ENCODE measurements around the gene FRMD4A. TPM values are rescaled to one million over a fixed set of nuclear protein-coding genes. Genes with fewer than 3 reads are reported as not detected.
A peak's percentile ranks its signal among the peaks of the same experiment; 100 is the strongest.

The FRMD4A gene
- polyA plus RNA-seq, 4 donors, result 59.5 to 85.2 (median 76.5) TPM

DNA sequence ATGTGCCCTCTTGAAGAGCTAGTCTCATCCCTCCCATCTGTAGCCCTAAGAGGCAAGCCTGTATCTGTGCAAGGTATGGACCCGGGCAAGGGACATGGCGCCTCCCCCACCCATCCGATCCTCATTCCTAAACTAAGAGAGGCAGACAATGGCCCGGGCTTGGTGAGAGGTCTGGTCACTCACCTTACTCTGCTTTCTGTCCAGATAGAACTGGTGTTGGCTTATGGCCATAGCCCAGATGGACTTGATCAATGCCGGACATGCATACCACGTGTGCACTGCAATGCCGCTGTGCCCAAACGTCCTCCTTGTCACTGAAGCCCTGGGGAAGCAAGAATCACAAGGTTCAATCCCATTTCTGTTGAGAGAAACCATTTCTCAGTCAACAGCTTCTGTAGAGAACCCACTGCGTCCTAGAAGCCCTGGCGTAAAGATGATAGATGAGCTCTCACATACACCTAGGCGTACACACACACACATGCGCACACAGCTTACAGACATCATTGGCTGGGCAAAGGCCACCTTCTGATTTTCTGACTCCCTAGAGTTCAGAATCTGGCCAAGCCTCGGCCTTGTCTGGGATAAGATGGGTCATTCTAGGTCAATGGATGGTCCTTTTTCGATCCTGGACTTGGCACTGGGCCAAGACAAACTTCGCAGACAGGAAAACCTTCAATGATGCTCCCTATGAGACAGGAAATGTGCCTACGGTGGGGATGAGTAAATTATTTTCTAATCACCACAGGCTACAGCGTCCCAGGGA lies 629.4 kb downstream of the FRMD4A start:
- no peak for DNase-seq (ENCODE audit: low read depth in 4 of 4, low spot score in 3 of 4)

GRCh38 chr10:13700473-13701144 lies 630.1 kb downstream of the FRMD4A start:
- no peak for DNase-seq (ENCODE audit: low read depth in 4 of 4, low spot score in 3 of 4)

DNA sequence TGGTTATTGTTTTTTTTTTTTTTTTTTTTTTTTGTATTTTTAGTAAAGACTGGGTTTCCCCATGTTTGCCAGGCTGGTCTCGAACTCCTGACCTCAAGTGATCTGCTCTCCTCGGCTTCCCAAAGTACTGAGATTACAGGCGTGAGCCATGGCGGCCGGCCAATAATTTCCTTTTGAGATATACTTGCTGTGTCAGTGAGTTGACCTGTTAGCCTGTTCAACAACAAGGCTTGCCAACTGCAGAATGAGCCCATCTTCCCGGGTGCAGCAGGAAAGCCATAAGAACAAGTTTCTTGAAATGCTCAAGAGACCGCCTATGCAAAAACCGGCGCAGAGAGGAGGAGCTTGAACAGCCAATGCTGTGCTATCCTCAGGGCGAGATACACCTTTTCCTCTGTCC lies 631.5 kb downstream of the FRMD4A start:
- no peak for DNase-seq (ENCODE audit: low read depth in 4 of 4, low spot score in 3 of 4)

GRCh38 chr10:13698217-13698616 lies 632.5 kb downstream of the FRMD4A start:
- no peak for DNase-seq (ENCODE audit: low read depth in 4 of 4, low spot score in 3 of 4)

- no peak for DNase-seq (ENCODE audit: low read depth in 4 of 4, low spot score in 3 of 4)
Measured at GRCh38 chr10:13696071-13696470, 634.7 kb downstream of the FRMD4A start.

DNA sequence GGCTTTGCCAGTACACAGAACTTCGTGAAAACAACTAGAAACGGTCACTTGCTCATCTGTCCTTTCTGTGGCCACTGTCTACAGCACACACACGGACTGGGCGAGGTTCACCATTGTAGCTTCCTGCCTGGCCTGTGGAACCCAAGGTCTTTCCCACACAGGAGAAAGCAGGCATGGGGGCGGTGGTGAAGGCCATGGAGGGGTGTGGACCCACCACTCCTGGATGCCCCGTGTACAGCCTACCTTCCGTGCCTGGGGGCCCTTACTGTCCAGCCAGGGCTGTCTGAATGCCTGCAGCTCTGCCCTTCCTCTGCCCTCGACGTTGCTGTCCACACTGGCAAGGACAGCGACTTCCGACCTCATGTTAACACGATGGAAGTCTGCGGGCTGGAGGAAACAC lies 635.1 kb downstream of the FRMD4A start:
- no peak for DNase-seq (ENCODE audit: low read depth in 4 of 4, low spot score in 3 of 4)

- no peak for DNase-seq (ENCODE audit: low read depth in 4 of 4, low spot score in 3 of 4)
Measured at GRCh38 chr10:13693783-13694700, 636.7 kb downstream of the FRMD4A start.

- no peak for DNase-seq (ENCODE audit: low read depth in 4 of 4, low spot score in 3 of 4)
Measured at GRCh38 chr10:13690281-13690825, 640.4 kb downstream of the FRMD4A start.

- DNase-seq (ENCODE audit: low read depth in 4 of 4, low spot score in 3 of 4), result no peak
Measured at GRCh38 chr10:13686331-13686752, 644.4 kb downstream of the FRMD4A start.

DNA sequence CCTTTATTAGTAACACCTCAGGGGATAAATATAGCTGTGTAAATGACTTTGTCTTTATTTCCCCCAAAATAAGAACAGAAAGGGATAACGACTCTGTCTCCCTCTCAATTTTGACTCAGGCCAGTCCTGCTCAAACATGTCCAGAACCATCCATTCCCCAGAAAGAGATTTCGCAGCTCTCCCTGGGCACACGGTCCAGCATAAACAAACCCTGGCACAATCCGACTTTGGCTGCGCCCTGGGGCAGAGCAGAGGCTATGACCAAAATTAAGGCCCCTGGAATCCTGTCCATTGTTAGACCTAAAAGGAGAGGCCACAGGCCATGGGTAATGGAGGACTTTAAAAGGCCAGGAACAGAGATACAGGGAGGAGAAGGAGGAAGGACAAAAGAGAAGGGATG lies 644.8 kb downstream of the FRMD4A start:
- DNase-seq (ENCODE audit: low read depth in 4 of 4, low spot score in 3 of 4), result no peak

- DNase-seq (ENCODE audit: low read depth in 4 of 4, low spot score in 3 of 4), result no peak
Measured at GRCh38 chr10:13684806-13685482, 645.8 kb downstream of the FRMD4A start.

- peak in 1 of 4 donors; percentile 68 for DNase-seq (ENCODE audit: low read depth in 4 of 4, low spot score in 3 of 4)
Measured at GRCh38 chr10:13684252-13684791, 646.4 kb downstream of the FRMD4A start.

GRCh38 chr10:13683017-13683416 lies 647.7 kb downstream of the FRMD4A start:
- DNase-seq (ENCODE audit: low read depth in 4 of 4, low spot score in 3 of 4), result no peak

DNA sequence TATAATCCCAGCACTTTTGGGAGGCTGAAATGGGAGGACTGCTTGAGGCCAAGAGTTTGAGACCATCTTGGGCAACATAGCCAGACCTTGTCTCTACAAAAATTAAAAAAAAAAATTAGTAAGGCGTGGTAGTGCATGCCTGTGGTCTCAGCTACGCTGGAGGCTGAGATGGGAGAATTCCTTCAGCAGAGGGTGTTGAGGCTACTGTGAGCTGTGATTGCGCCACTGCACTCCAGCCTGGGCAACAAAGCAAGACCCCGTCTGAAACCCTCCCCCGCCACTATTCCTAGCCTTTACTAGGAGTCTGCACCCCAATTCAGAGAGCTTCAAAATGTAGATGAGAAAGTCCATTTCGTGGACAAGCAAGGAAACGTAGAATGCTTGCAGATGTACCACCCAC lies 648.8 kb downstream of the FRMD4A start:
- no peak for DNase-seq (ENCODE audit: low read depth in 4 of 4, low spot score in 3 of 4)

DNA sequence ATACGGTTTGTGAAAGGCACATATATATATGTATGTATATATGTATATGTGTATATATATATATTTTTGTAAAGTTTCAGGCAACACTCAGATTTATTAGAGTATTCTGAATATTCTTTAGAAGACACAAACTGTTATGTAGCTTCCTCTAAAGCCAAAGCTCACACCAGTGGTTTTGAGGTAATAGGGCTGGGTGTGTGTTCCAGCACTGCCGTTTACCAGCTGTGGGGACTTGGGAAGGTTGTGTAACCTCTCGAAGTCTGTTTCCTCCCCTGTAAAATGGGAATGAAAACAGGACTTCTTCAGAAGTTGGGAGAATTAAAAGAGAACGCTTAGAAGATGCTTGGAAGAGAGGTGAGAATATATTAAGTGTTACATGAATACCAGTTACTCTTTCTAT lies 649.2 kb downstream of the FRMD4A start:
- no peak for DNase-seq (ENCODE audit: low read depth in 4 of 4, low spot score in 3 of 4)

DNA sequence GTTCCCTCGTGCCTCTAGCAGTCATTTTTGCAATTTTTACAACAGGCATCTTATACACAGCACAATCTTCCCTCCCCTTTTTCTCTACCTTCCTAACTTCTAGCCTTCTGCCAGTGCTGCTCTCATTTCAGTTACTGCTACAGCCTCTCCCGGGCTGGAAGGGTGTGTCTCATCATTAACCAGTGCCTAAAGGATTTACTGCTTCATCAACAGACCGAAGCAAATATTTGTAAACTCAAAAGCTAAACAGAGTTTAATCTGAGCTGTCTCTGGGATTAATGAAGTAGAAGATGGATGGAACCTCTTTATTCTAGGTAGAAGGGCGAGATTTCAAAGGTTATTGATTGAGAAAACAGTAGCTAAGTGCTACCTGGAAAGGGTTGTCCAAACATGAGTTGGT lies 649.6 kb downstream of the FRMD4A start:
- DNase-seq (ENCODE audit: low read depth in 4 of 4, low spot score in 3 of 4), result no peak

DNA sequence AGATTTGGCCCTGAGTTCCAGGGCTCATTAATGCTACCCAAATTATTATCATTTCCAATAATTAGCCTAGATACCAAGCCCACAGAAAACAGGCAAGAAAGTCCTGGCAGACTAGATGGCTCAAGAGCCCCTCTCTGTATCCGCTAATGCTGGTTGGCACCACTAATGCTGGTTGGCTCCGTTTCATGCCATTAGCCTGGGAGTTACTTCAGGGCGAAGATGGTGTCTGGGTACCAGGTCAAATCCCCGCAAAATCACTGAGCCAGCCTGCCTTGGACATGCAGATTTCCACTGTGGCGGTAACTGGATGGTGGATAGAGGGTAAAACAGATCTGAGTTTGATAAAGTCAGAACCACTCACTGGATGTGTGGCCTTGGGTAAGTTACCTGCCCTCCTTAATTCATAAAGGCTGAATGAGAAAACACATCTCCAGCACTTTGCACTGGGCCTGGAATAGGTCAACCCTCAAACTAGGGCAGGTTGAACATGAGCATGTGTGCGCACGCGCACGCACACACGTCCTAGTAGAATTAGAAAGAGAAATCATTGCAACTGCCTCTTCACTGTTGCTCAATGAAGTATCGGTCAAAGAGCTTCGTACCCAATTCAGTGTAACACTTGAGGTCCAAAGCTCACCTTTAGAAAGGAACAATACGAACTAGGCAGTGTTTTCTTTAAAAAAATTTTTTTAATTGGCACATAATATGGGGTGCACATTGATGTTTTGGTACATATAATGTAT lies 652.5 kb downstream of the FRMD4A start:
- no peak for DNase-seq (ENCODE audit: low read depth in 4 of 4, low spot score in 3 of 4)

- DNase-seq (ENCODE audit: low read depth in 4 of 4, low spot score in 3 of 4), result no peak
Measured at GRCh38 chr10:13674645-13675588, 655.8 kb downstream of the FRMD4A start.
